SK-N-SH (cell line): ENCODE data around the gene RGS17. TPM values are rescaled to one million over a fixed set of nuclear protein-coding genes. Genes with fewer than 3 reads are reported as not detected.

ENCODE experiments used
- CTCF ChIA-PET: fragments of 300-600, 350-600 bp; formaldehyde crosslinking; extraction: SDS; loops from one replicate; lab custom pipeline; 2021; lab: Yijun Ruan, JAX
- POLR2A ChIA-PET: fragments of 350-600 bp; sonication (Branson Sonifier 250); formaldehyde crosslinking; extraction: SDS; loops from one replicate; lab custom pipeline; 2020; ENCODE audit warnings: antibody characterized with exemption, inconsistent platforms; lab: Yijun Ruan, JAX
- DNase-seq: peaks from one replicate; pipeline ENCODE4 v3.0.0; 2012
- H2AFZ ChIP-seq: fragments of 200-600 bp; sonication (generic); 2 replicates; pipeline ENCODE4 v1.8.1; 2016; ENCODE audit warnings: antibody characterized with exemption, mild to moderate bottlenecking, low read depth
- H3F3A ChIP-seq: fragments of 200-600 bp; sonication (generic); replicated peaks from 2 replicates; pipeline ENCODE3; 2016; ENCODE audit warnings: antibody characterized with exemption, mild to moderate bottlenecking; ENCODE audit not compliant: insufficient read depth
- H3K27ac ChIP-seq, 2 experiments: fragments of 200-500 bp in 1 of 2; fragments of 200-600 bp in 1 of 2; sonication (Bioruptor generic) in 1 of 2; sonication (generic), shearing (Covaris generic) in 1 of 2; 2 replicates each; pipeline versions ENCODE4 v1.5.1 to v1.6.1; 2014 to 2016; ENCODE audit warnings: low read depth in 2 of 2, inconsistent platforms in 1 of 2, low read length in 1 of 2, mild to moderate bottlenecking in 1 of 2, mixed read lengths in 1 of 2
- H3K27me3 ChIP-seq: fragments of 200-600 bp; sonication (generic), shearing (Covaris generic); 2 replicates; pipeline ENCODE4 v1.6.1; 2016; ENCODE audit warnings: mixed run types; ENCODE audit not compliant: insufficient read depth
- H3K36me3 ChIP-seq, 2 experiments: fragments of 200-500 bp in 1 of 2; fragments of 200-600 bp in 1 of 2; sonication (Bioruptor generic) in 1 of 2; sonication (generic) in 1 of 2; replicated peaks in 1 of 2; 2 replicates each; pipeline versions ENCODE3 to v1.5.1; 2014 to 2016; ENCODE audit warnings: low read length in 1 of 2, mild to moderate bottlenecking in 1 of 2; ENCODE audit not compliant: insufficient read depth in 2 of 2, control insufficient read depth in 1 of 2
- H3K4me1 ChIP-seq, 2 experiments: fragments of 200-500 bp in 1 of 2; fragments of 200-600 bp in 1 of 2; sonication (Bioruptor generic) in 1 of 2; sonication (generic), shearing (Covaris generic) in 1 of 2; 2 replicates each; pipeline versions ENCODE4 v1.5.1 to v1.6.1; 2014 to 2016; ENCODE audit warnings: low read depth in 1 of 2, low read length in 1 of 2, mixed run types in 1 of 2; ENCODE audit not compliant: insufficient read depth in 2 of 2, control insufficient read depth in 1 of 2
- H3K4me2 ChIP-seq: fragments of 200-600 bp; sonication (generic), shearing (Covaris generic); 2 replicates; pipeline ENCODE4 v1.6.1; 2017; ENCODE audit warnings: mixed run types
- H3K4me3 ChIP-seq, 2 experiments: fragments of 200-500 bp in 1 of 2; fragments of 200-600 bp in 1 of 2; sonication (Bioruptor generic) in 1 of 2; sonication (generic), shearing (Covaris generic) in 1 of 2; 2 replicates each; pipeline versions ENCODE4 v1.5.1 to v1.8.1; 2014 to 2016; ENCODE audit warnings: low read depth in 2 of 2, inconsistent platforms in 1 of 2, low read length in 1 of 2, mild to moderate bottlenecking in 1 of 2, mixed read lengths in 1 of 2, moderate library complexity in 1 of 2
- H3K79me2 ChIP-seq: fragments of 200-600 bp; sonication (generic); 2 replicates; pipeline ENCODE4 v1.8.1; 2017; ENCODE audit warnings: mild to moderate bottlenecking; ENCODE audit not compliant: insufficient read depth
- H3K9ac ChIP-seq: fragments of 200-600 bp; sonication (generic); 2 replicates; pipeline ENCODE4 v1.6.1; 2017; ENCODE audit warnings: mixed run types
- H3K9me2 ChIP-seq: fragments of 200-600 bp; sonication (generic); 2 replicates; pipeline ENCODE4 v1.6.1; 2017; ENCODE audit warnings: mixed run types
- H3K9me3 ChIP-seq: fragments of 200-600 bp; sonication (generic); 2 replicates; pipeline ENCODE4 v1.6.1; 2017; ENCODE audit warnings: mixed run types, mild to moderate bottlenecking, moderate library complexity
- H4K20me1 ChIP-seq: fragments of 200-600 bp; sonication (generic); 2 replicates; pipeline ENCODE4 v1.6.1; 2017; ENCODE audit warnings: mild to moderate bottlenecking, mixed run types; ENCODE audit not compliant: insufficient read depth
- CTCF ChIP-seq: fragments of 200-600 bp; sonication (generic); IDR thresholded peaks from 2 replicates; pipeline ENCODE4 v1.6.1; 2017; ENCODE audit warnings: antibody characterized with exemption, mild to moderate bottlenecking, moderate library complexity
- ELF1 ChIP-seq: IDR thresholded peaks from 2 replicates; pipeline ENCODE4 v1.4.0; 2012
- EP300 ChIP-seq, 2 experiments: IDR thresholded peaks; 2 replicates each; pipeline versions ENCODE4 v1.4.0 to v1.6.1; 2012; ENCODE audit warnings: borderline replicate concordance in 1 of 2, low read depth in 1 of 2, low read length in 1 of 2
- FOSL2 ChIP-seq: IDR thresholded peaks from 2 replicates; pipeline ENCODE4 v1.4.0; 2012; ENCODE audit warnings: low read depth, mild to moderate bottlenecking, moderate library complexity, borderline replicate concordance
- FOXJ3 ChIP-seq: sonication (generic); formaldehyde crosslinking; IDR thresholded peaks from 2 replicates; pipeline ENCODE4 v1.5.1; 2020; ENCODE audit warnings: mild to moderate bottlenecking, missing genetic modification reagents
- FOXM1 ChIP-seq: IDR thresholded peaks from 2 replicates; pipeline ENCODE4 v1.4.0; 2012; ENCODE audit warnings: low read depth, mild to moderate bottlenecking
- GATA2 ChIP-seq: sonication (generic); formaldehyde crosslinking; IDR thresholded peaks from 2 replicates; pipeline ENCODE4 v1.5.0; 2020; ENCODE audit warnings: mild to moderate bottlenecking, missing genetic modification reagents
- JUND ChIP-seq: IDR thresholded peaks from 2 replicates; pipeline ENCODE4 v1.4.0; 2012
- PBX3 ChIP-seq: IDR thresholded peaks from 2 replicates; pipeline ENCODE4; 2012
- POLR2AphosphoS5 ChIP-seq: IDR thresholded peaks from 2 replicates; pipeline ENCODE4 v1.6.1; 2012; ENCODE audit warnings: low read depth, low read length
- RXRA ChIP-seq: IDR thresholded peaks from 2 replicates; pipeline ENCODE4 v1.4.0; 2012; ENCODE audit warnings: low read depth, mild to moderate bottlenecking, borderline replicate concordance
- TCF12 ChIP-seq: IDR thresholded peaks from 2 replicates; pipeline ENCODE4 v1.4.0; 2012
- TEAD4 ChIP-seq: IDR thresholded peaks from 2 replicates; pipeline ENCODE4 v1.4.0; 2012; ENCODE audit warnings: mild to moderate bottlenecking, borderline replicate concordance; ENCODE audit not compliant: insufficient read depth
- USF1 ChIP-seq: IDR thresholded peaks from 2 replicates; pipeline ENCODE4 v1.4.0; 2012; ENCODE audit warnings: low read depth, borderline replicate concordance
- WGBS: methylation state at CpG from one replicate; pipeline ENCODE4 v1.1.6; 2017; ENCODE audit warnings: low lambda C conversion rate; 5-methylcytosine and 5-hydroxymethylcytosine counted together
- polyA plus RNA-seq, 3 experiments: library from polyadenylated mRNA; depleted of rRNA; stranded (reverse); fragments of >200 nt; gene quantifications; 2 replicates each; pipeline ENCODE4 v1.2.3, GENCODE V29; 2012
- TF ChIP-seq, protein P1 (sequence below): IDR thresholded peaks from 2 replicates; pipeline ENCODE4 v1.4.0; 2012; ENCODE audit warnings: low read depth

RGS17 gene
- polyA plus RNA-seq, 1 of the 3 experiments (the other 2 are of a cell fraction): 1.4 TPM

DNA sequence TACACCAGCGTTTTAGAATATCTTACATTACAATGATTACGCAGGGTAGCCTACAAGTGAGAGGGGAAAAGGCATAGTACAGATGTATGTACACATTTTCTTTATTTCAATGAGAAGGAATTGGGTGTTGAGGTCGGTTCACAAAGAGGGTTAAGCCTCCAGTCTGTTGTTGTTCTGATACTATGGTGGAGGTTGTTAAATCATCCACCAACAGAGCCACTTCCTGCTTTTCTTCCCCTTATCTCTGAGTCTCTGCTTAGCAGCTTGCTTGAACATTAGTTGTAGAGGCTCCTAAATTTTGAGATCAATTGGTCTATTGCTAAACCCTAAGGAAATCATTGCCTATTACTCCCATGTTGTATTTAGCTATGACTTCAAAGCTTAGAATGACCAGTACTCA is 7.3 kb downstream of the RGS17 start:
- Histone ChIP-seq H4K20me1 (no peaks in the 10 kb centered on the region), H3K4me1 (peaks cover 0 to 4% of the 10 kb centered on the region in 2 experiments; a peak in 2 of 4 replicates), H3K9me3 (no peaks in the 10 kb centered on the region), H3K36me3 (peaks cover 0 to 4% of the 10 kb centered on the region in 2 experiments), H2AFZ (no peak overlapping the region), H3K4me2 (no peak overlapping the region), H3K27ac (no peak overlapping the region), H3K9ac (no peak overlapping the region), H3K4me3 (no peak overlapping the region), H3F3A (peaks cover 3% of the 10 kb centered on the region), H3K27me3 (no peaks in the 10 kb centered on the region), H3K79me2 (no peaks in the 10 kb centered on the region; the same call in 1 of the 2 replicates), H3K9me2 (no peaks in the 10 kb centered on the region)
- DNase-seq: no peak
- TF ChIP-seq FOXM1 (no peak), FOXJ3 (no peak), TEAD4 (no peak), EP300 (IDR thresholded peaks at IDR 0.05; ENCODE audit: borderline replicate concordance in 1 of 2, low read depth in 1 of 2, low read length in 1 of 2) (no peak), POLR2AphosphoS5 (no peak)
- 83% methylated on average over 3 of the region's 3 CpGs for WGBS
- ChIA-PET POLR2A (no interaction called here), CTCF (no interaction called here)

DNA sequence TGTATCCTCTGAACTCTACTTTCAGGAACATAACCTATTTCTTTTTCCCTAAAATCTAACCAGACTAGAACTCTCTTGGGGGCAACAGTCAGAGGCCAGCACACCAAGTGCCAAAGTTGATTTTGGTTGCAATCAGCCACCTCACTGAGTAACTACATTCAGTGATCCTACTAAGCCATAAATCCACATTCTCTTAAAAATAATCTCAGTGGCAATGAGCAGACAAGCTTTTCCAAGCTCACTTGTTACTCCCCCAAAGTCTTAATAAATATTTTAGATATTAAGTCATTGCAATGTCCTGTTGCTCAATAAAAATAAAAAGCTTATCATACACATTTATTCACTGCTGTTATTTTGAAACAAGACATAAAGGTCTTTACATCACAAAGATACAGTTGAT is 9.8 kb downstream of the RGS17 start:
- Histone ChIP-seq H3K79me2 (no peaks in the 10 kb centered on the region), H3K27me3 (no peaks in the 10 kb centered on the region), H3K9me3 (no peaks in the 10 kb centered on the region), H3K36me3 (peaks cover 0 to 4% of the 10 kb centered on the region in 2 experiments), H3K9ac (no peak overlapping the region), H3K4me2 (no peak overlapping the region), H3K4me3 (no peak overlapping the region), H3F3A (peaks cover 16% of the 10 kb centered on the region), H4K20me1 (no peaks in the 10 kb centered on the region), H3K9me2 (no peaks in the 10 kb centered on the region), H2AFZ (no peak overlapping the region), H3K4me1 (peaks cover 0 to 5% of the 10 kb centered on the region in 2 experiments; a peak in 1 of 4 replicates), H3K27ac (no peak overlapping the region)
- ChIA-PET CTCF (no interaction called here), POLR2A (interaction anchor here (0.5 kb wide), 1 partner anchor 1139 kb away, joined by 5 read pairs; no protein-coding TSS in a partner anchor)
- TF ChIP-seq CTCF (no peak), RXRA (no peak)
- DNase-seq: no peak

DNA sequence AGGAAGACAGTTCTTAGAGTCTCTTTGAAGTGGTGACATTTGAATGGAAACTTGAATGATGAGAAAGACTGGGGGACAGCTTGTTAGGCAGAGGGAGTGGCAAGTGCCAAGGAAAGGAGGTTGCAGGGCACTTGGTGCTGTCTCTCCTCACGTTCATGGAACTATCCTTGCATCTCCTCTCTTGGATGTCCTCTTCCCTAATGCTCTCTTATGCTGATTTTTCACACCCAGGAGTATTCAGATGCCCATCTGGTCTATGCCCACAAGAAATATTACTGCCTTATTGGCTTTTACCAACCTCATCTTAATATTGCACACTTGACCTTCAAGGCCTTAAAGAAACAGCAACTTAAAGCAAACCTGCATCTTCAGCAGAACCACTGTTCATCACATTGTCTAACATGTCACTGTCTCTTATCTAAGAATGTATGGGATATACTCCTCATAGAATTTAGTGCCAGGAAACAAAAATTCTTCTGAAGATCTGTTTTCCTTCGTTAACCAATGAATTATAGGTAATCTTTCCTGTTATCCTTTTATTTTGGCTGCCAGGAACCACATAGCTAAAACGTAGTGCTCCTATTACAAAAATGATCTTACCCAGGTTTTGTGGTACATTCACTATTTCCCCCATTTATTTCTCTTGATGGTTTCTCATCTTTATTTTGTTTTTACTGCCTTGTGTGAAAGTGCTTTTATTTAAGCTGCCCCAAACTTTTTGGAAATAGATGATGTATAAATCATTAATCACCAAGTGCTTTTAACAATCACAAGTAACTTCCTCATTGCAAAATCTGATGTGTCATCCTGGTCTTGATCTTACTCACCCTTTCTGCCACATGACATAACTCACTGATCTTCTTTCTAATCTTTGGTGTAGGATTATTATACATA is 12.8 kb downstream of the RGS17 start:
- Histone ChIP-seq H3K9me3 (no peaks in the 10 kb centered on the region), H2AFZ (0 out of 2 replicates have a peak overlapping the region, but pooled peaks have one; percentile 20), H4K20me1 (no peaks in the 10 kb centered on the region), H3K27ac (peak overlapping the region in 1 of 2 experiments; percentile 72; a peak in 2 of 4 replicates), H3K4me2 (no peak overlapping the region), H3F3A (peaks cover 16% of the 10 kb centered on the region), H3K79me2 (no peaks in the 10 kb centered on the region), H3K27me3 (no peaks in the 10 kb centered on the region), H3K4me3 (no peak overlapping the region), H3K36me3 (peaks cover 0 to 2% of the 10 kb centered on the region in 2 experiments), H3K4me1 (peaks cover 0 to 5% of the 10 kb centered on the region in 2 experiments; a peak in 1 of 4 replicates), H3K9me2 (no peaks in the 10 kb centered on the region), H3K9ac (no peak overlapping the region)
- DNase-seq: no peak
- TF ChIP-seq ELF1 (peak; percentile 42; the same call in 1 of the 2 replicates), TCF12 (peak; percentile 41; the same call in 1 of the 2 replicates), PBX3 (peak; percentile 66), POLR2AphosphoS5 (no peak), GATA2 (no peak), USF1 (0 out of 2 replicates have a peak, but pooled peaks have one; percentile 21), JUND (peak; percentile 42), FOSL2 (peak; percentile 82)
- TF ChIP-seq, protein P1, sequence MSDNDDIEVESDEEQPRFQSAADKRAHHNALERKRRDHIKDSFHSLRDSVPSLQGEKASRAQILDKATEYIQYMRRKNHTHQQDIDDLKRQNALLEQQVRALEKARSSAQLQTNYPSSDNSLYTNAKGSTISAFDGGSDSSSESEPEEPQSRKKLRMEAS: no peak
- POLR2A ChIA-PET: no interaction called here
- whole genome bisulfite sequencing: 61% methylated on average over 3 of the region's 3 CpGs
- CTCF ChIA-PET: no interaction called here
